GM23338 (cell line): Measurements from ENCODE around the gene JPH3. TPM values are rescaled to one million over a fixed set of nuclear protein-coding genes. Genes with fewer than 3 reads are reported as not detected.

Experiments used
- ATAC-seq: fragments of 200-7000 bp; cut with Tn5 transposase; 3 replicates; pipeline ENCODE4 v1.9.1; 2020
- DNase-seq: peaks from one replicate; pipeline ENCODE4 v3.0.0-alpha.2; 2015; ENCODE audit warnings: low spot score
- H2AFZ ChIP-seq: fragments of 200-600 bp; sonication (generic); 2 replicates; pipeline ENCODE4 v1.8.0; 2016; ENCODE audit warnings: antibody characterized with exemption, mild to moderate bottlenecking, moderate library complexity
- H3F3A ChIP-seq: fragments of 200-600 bp; sonication (generic); replicated peaks from 2 replicates; pipeline ENCODE4 v1.8.0; 2017; ENCODE audit warnings: antibody characterized with exemption, mixed run types, low read depth
- H3K27ac ChIP-seq: fragments of 200-600 bp; sonication (generic); 2 replicates; pipeline ENCODE4 v1.6.1; 2016; ENCODE audit warnings: low read depth
- H3K27me3 ChIP-seq: fragments of 200-600 bp; sonication (generic); 2 replicates; pipeline ENCODE4 v1.8.0; 2016; ENCODE audit warnings: mild to moderate bottlenecking, mixed run types, moderate library complexity; ENCODE audit not compliant: insufficient read depth
- H3K36me3 ChIP-seq: fragments of 200-600 bp; sonication (generic); 2 replicates; pipeline ENCODE4 v1.8.0; 2016; ENCODE audit warnings: mild to moderate bottlenecking; ENCODE audit not compliant: insufficient read depth
- H3K4me1 ChIP-seq: fragments of 200-600 bp; sonication (generic); 2 replicates; pipeline ENCODE4 v1.8.0; 2016; ENCODE audit warnings: mild to moderate bottlenecking, moderate library complexity; ENCODE audit not compliant: insufficient read depth
- H3K4me2 ChIP-seq: fragments of 200-600 bp; sonication (generic); 2 replicates; pipeline ENCODE4 v1.7.1; 2017; ENCODE audit warnings: mixed run types
- H3K4me3 ChIP-seq: fragments of 200-600 bp; sonication (generic); 2 replicates; pipeline ENCODE4 v1.6.1; 2016; ENCODE audit warnings: mixed run types
- H3K79me2 ChIP-seq: fragments of 200-600 bp; sonication (generic); replicated peaks from 2 replicates; pipeline ENCODE4 v1.8.0; 2017; ENCODE audit warnings: mild to moderate bottlenecking; ENCODE audit not compliant: insufficient read depth
- H3K9me2 ChIP-seq: fragments of 200-600 bp; sonication (generic); 2 replicates; pipeline ENCODE4 v1.8.0; 2017; ENCODE audit not compliant: insufficient read depth
- H4K20me1 ChIP-seq: fragments of 200-600 bp; sonication (generic); replicated peaks from 2 replicates; pipeline ENCODE4 v1.8.0; 2017; ENCODE audit warnings: mild to moderate bottlenecking; ENCODE audit not compliant: insufficient read depth
- H3K27ac Mint-ChIP-seq: 2 replicates; pipeline ENCODE4 v1.8.0; 2020; ENCODE audit warnings: inconsistent platforms, mild to moderate bottlenecking, moderate library complexity, mixed read lengths
- H3K27me3 Mint-ChIP-seq: 3 replicates; pipeline ENCODE4 v1.8.0; 2022; ENCODE audit warnings: low read depth, mild to moderate bottlenecking, moderate library complexity, mixed read lengths, inconsistent platforms; ENCODE audit not compliant: insufficient read depth, poor library complexity
- H3K36me3 Mint-ChIP-seq: 3 replicates; pipeline ENCODE4 v1.8.0; 2021; ENCODE audit warnings: low read depth, mild to moderate bottlenecking, inconsistent platforms, moderate library complexity, mixed read lengths
- H3K4me1 Mint-ChIP-seq: 3 replicates; pipeline ENCODE4 v1.8.0; 2020; ENCODE audit warnings: mild to moderate bottlenecking, inconsistent platforms, mixed read lengths
- H3K4me3 Mint-ChIP-seq: 3 replicates; pipeline ENCODE4 v1.8.0; 2021; ENCODE audit warnings: moderate library complexity, mild to moderate bottlenecking, inconsistent platforms, mixed read lengths
- H3K9me3 Mint-ChIP-seq: 3 replicates; pipeline ENCODE4 v1.8.0; 2020; ENCODE audit warnings: moderate library complexity, mild to moderate bottlenecking, inconsistent platforms, mixed read lengths
- CREB1 ChIP-seq: fragments of 250-450 bp; sonication (Bioruptor Pico); IDR thresholded peaks from 2 replicates; pipeline ENCODE4 v1.5.0; 2020; ENCODE audit warnings: low read depth, mild to moderate bottlenecking, moderate library complexity
- CTCF ChIP-seq, 2 experiments: fragments of 200-600 bp in 1 of 2; sonication (generic) in 1 of 2; conservative IDR thresholded peaks; 2 replicates each; pipeline versions ENCODE4 v1.5.1 to v1.6.1; 2016 to 2017; ENCODE audit warnings: antibody characterized with exemption in 2 of 2, low read depth in 2 of 2, mild to moderate bottlenecking in 2 of 2, moderate library complexity in 1 of 2
- ETS1 ChIP-seq: IDR thresholded peaks from 2 replicates; pipeline ENCODE4 v1.6.1; 2016; ENCODE audit warnings: antibody characterized with exemption
- EZH2 ChIP-seq: fragments of 200-600 bp; sonication (generic); IDR thresholded peaks from one replicate; pipeline ENCODE4 v1.8.0; 2017; ENCODE audit warnings: antibody characterized with exemption, mild to moderate bottlenecking, low read depth; ENCODE audit not compliant: unreplicated experiment
- JUNB ChIP-seq: IDR thresholded peaks from one replicate; pipeline ENCODE4 v1.6.1; 2016; ENCODE audit warnings: antibody characterized with exemption; ENCODE audit not compliant: unreplicated experiment
- NANOG ChIP-seq: IDR thresholded peaks from 2 replicates; pipeline ENCODE4 v1.6.1; 2016; ENCODE audit warnings: antibody characterized with exemption, borderline replicate concordance
- POLR2AphosphoS5 ChIP-seq: IDR thresholded peaks from 2 replicates; pipeline ENCODE4 v1.6.1; 2016; ENCODE audit warnings: antibody characterized with exemption, low read depth
- REST ChIP-seq: IDR thresholded peaks from one replicate; pipeline ENCODE4 v1.6.1; 2018; ENCODE audit warnings: antibody characterized with exemption; ENCODE audit not compliant: unreplicated experiment
- STAT1 ChIP-seq: IDR thresholded peaks from one replicate; pipeline ENCODE4 v1.6.1; 2016; ENCODE audit warnings: antibody characterized with exemption; ENCODE audit not compliant: unreplicated experiment
- ZNF331 ChIP-seq: fragments of 250-450 bp; sonication (Bioruptor Pico); IDR thresholded peaks from 2 replicates; pipeline ENCODE4 v1.5.0; 2020; ENCODE audit warnings: low read depth, mild to moderate bottlenecking, moderate library complexity
- ZNF462 ChIP-seq: fragments of 250-450 bp; sonication (Bioruptor Pico); IDR thresholded peaks from 2 replicates; pipeline ENCODE4 v1.5.0; 2020; ENCODE audit warnings: mild to moderate bottlenecking, moderate library complexity
- polyA plus RNA-seq: library from polyadenylated mRNA; unstranded; fragments of >200 nt; fragmentation: Nextera tagmentation; extraction: Ambion mirVana; gene quantifications from 2 replicates; pipeline ENCODE4 v1.2.1, GENCODE V29; 2016
- total RNA-seq: library from RNA; depleted of rRNA; stranded (reverse); fragments of >200 nt; shearing (Covaris generic); gene quantifications from 2 replicates; pipeline ENCODE4 v1.2.3, GENCODE V29; 2014

Gene JPH3
- total and polyA plus RNA-seq, 2 experiments from 2014 or later, result 8.4 to 38.3 TPM

- no peaks in the 10 kb centered on the region for H3K9me2 ChIP-seq
- Mint-ChIP-seq H3K36me3 (peaks cover 56% of the 10 kb centered on the region), H3K9me3 (0 out of 3 replicates have a peak, but pooled peaks cover 3% of the 10 kb centered on the region), H3K27ac (no peak overlapping the region), H3K27me3 (no peaks in the 10 kb centered on the region), H3K4me1 (no peaks in the 10 kb centered on the region), H3K4me3 (no peak overlapping the region)
- DNase-seq (no peak), ATAC-seq (no peak)
- H3K4me2 ChIP-seq, result no peak overlapping the region
- H3K27ac ChIP-seq, result no peak overlapping the region
- H3K4me3 ChIP-seq, result no peak overlapping the region
- no peaks in the 10 kb centered on the region for H3F3A ChIP-seq
- H3K4me1 ChIP-seq, result no peaks in the 10 kb centered on the region
- H3K27me3 ChIP-seq, result no peaks in the 10 kb centered on the region
- H3K36me3 ChIP-seq, result peaks cover 12% of the 10 kb centered on the region; the same call in 1 of the 2 replicates
- no peak for TF ChIP-seq CTCF (conservative IDR thresholded peaks at IDR 0.05; ENCODE audit: low read depth in 2 of 2)
- no peak for TF ChIP-seq REST
- no peak for TF ChIP-seq JUNB
- no peak for TF ChIP-seq ETS1
- TF ChIP-seq ZNF462 (CRISPR knock-in tag), result no peak
- no peak for TF ChIP-seq POLR2AphosphoS5
- TF ChIP-seq STAT1, result no peak
- TF ChIP-seq ZNF331 (CRISPR knock-in tag), result no peak
- no peak for TF ChIP-seq EZH2
- no peak for TF ChIP-seq CREB1 (CRISPR knock-in tag)
- TF ChIP-seq NANOG, result no peak
- H4K20me1 ChIP-seq, result peaks cover 38% of the 10 kb centered on the region
- no peak overlapping the region for H2AFZ ChIP-seq
- H3K79me2 ChIP-seq, result peaks cover 71% of the 10 kb centered on the region
Measured at GRCh38 chr16:87741700-87742415, 139.6 kb downstream of the JPH3 start.
